Stomach (tissue), 9 donors: ENCODE measurements around the gene PTGDS. TPM values are rescaled to one million over a fixed set of nuclear protein-coding genes. Genes with fewer than 3 reads are reported as not detected.

Experiments used
- DNase-seq, 2 donors: peaks; one replicate each; pipeline versions ENCODE4 v3.0.0 to v3.0.0-alpha.2; 2013 to 2019
- H3K27ac ChIP-seq, 5 donors: fragments of 200-600 bp in 4 of 5; sonication (generic) in 4 of 5; one replicate each; pipeline ENCODE4 v1.5.1; 2013 to 2019; ENCODE audit warnings: mild to moderate bottlenecking in 1 of 5, moderate library complexity in 1 of 5
- H3K27me3 ChIP-seq, 3 donors: fragments of 200-600 bp; sonication (generic); one replicate each; pipeline ENCODE4 v1.5.1; 2017 to 2019; ENCODE audit warnings: mixed run types in 1 of 3
- H3K36me3 ChIP-seq, 4 donors: fragments of 200-600 bp; sonication (generic); 1 replicate in 3 of 4; 2 replicates in 1 of 4; pipeline ENCODE4 v1.5.1; 2016 to 2019
- H3K4me1 ChIP-seq, 4 donors: fragments of 200-600 bp; sonication (generic); one replicate each; pipeline ENCODE4 v1.5.1; 2016 to 2019
- H3K4me3 ChIP-seq, 4 donors: fragments of 200-600 bp; sonication (generic) in 3 of 4; one replicate each; pipeline ENCODE4 v1.5.1; 2016 to 2019; ENCODE audit warnings: mild to moderate bottlenecking in 1 of 4
- H3K9me3 ChIP-seq, 4 donors: fragments of 200-600 bp; sonication (generic); one replicate each; pipeline ENCODE4 v1.5.1; 2016 to 2019
- EP300 ChIP-seq: sonication (generic); formaldehyde crosslinking; IDR thresholded peaks from one replicate; pipeline ENCODE4 v1.6.1; 2017; ENCODE audit warnings: antibody characterized with exemption
- POLR2A ChIP-seq, 4 donors: fragments of 450-650 bp; IDR thresholded peaks; one replicate each; pipeline ENCODE4 v1.6.1; 2016; ENCODE audit warnings: antibody characterized with exemption in 4 of 4, control low read depth in 2 of 4, mild to moderate bottlenecking in 1 of 4, moderate library complexity in 1 of 4
- POLR2AphosphoS5 ChIP-seq, 3 donors: sonication (generic); formaldehyde crosslinking; IDR thresholded peaks; one replicate each; pipeline ENCODE4 v1.6.1; 2016; ENCODE audit warnings: antibody characterized with exemption in 3 of 3
- WGBS, 5 donors: extraction: QIAGEN DNeasy Blood & Tissue Kit in 3 of 5; methylation state at CpG; one replicate each; pipeline versions ENCODE4 v1.1.5 to v1.1.7; 2013 to 2018; 5-methylcytosine and 5-hydroxymethylcytosine counted together
- intact Hi-C: fragments of 100-400 bp; cut with DNase I; formaldehyde crosslinking; loops from one replicate; pipeline ENCODE4 v1.15.1; 2023; ENCODE audit warnings: low total_unique reads
- polyA plus RNA-seq, 3 donors: library from polyadenylated mRNA; stranded (reverse); fragments of 200-250 nt; gene quantifications; one replicate each; pipeline ENCODE4 v1.2.3, GENCODE V29; 2013
- total RNA-seq, 5 donors: library from RNA; depleted of rRNA; stranded (reverse); fragments of >200 nt; gene quantifications; one replicate each; pipeline versions ENCODE4 v1.1.0 to v1.2.3, GENCODE V29; 2014 to 2016
- TF ChIP-seq, protein P1 (sequence below), 7 experiments: fragments of 450-650 bp in 4 of 7; fragments of 200-600 bp in 3 of 7; sonication (generic) in 3 of 7; IDR thresholded peaks; one replicate each; pipeline ENCODE4 v1.5.1; 2016 to 2019; ENCODE audit warnings: antibody characterized with exemption in 7 of 7, control low read depth in 2 of 7, mild to moderate bottlenecking in 1 of 7
- donor health status: healthy with polysubstance abuse.
- donor health status: Bipolar disorder and iron deficiency.
- donor health status: healthy.

PTGDS gene
- total and polyA plus RNA-seq, 8 donors, result 2.3 to 64.4 (median 30.6) TPM

GRCh38 chr9:137013571-137013940 is 36.3 kb downstream of the PTGDS start:
- no peak for DNase-seq
- Histone ChIP-seq H3K27ac (no peak overlapping the region), H3K9me3 (no peaks in the 10 kb centered on the region), H3K36me3 (peaks cover 14 to 98% (median 93%) of the 10 kb centered on the region in 4 donors), H3K4me1 (no peaks in the 10 kb centered on the region), H3K4me3 (no peak overlapping the region), H3K27me3 (no peaks in the 10 kb centered on the region)
- WGBS, 5 donors, result 90 to 97% (median 95%) methylated on average over 9 to 20 of the region's 20 CpGs
- TF ChIP-seq EP300 (no peak), POLR2AphosphoS5 (IDR thresholded peaks at IDR 0.05) (no peak), POLR2A (IDR thresholded peaks at IDR 0.05) (no peak)
- TF ChIP-seq, protein P1, sequence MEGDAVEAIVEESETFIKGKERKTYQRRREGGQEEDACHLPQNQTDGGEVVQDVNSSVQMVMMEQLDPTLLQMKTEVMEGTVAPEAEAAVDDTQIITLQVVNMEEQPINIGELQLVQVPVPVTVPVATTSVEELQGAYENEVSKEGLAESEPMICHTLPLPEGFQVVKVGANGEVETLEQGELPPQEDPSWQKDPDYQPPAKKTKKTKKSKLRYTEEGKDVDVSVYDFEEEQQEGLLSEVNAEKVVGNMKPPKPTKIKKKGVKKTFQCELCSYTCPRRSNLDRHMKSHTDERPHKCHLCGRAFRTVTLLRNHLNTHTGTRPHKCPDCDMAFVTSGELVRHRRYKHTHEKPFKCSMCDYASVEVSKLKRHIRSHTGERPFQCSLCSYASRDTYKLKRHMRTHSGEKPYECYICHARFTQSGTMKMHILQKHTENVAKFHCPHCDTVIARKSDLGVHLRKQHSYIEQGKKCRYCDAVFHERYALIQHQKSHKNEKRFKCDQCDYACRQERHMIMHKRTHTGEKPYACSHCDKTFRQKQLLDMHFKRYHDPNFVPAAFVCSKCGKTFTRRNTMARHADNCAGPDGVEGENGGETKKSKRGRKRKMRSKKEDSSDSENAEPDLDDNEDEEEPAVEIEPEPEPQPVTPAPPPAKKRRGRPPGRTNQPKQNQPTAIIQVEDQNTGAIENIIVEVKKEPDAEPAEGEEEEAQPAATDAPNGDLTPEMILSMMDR (IDR thresholded peaks at IDR 0.05), result no peak
- intact Hi-C loops, result no loop called here

DNA sequence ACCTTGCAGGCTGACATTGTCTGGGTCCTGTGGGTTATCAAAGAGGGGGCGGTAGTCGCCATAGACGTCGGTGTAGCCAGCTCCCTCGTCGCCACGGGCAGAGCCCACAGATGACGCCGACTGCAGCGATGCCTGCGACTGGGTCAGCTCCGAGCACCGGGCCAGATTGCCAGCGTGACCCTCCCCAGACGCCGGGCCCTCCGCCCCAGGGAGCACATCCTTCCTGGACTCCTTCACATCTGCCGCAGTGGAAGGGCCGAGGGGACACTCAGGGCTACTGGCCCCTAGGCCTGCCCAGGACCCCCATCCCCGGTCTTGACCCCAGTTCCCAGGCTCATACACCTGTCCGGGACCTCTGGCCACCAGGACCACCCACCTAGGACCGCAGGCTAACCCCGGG is 36.9 kb downstream of the PTGDS start:
- no peaks in the 10 kb centered on the region for H3K27me3 ChIP-seq
- no peaks in the 10 kb centered on the region for H3K4me1 ChIP-seq
- 88 to 92% (median 89%) methylated on average over 8 to 23 of the region's 23 CpGs for WGBS, 5 donors
- H3K9me3 ChIP-seq, result no peaks in the 10 kb centered on the region
- no peak overlapping the region for H3K4me3 ChIP-seq
- intact Hi-C loops, result no loop called here
- no peak for DNase-seq
- TF ChIP-seq, protein P1 (IDR thresholded peaks at IDR 0.05), result no peak
- peaks cover 18 to 97% (median 95%) of the 10 kb centered on the region in 4 donors for H3K36me3 ChIP-seq
- no peak overlapping the region for H3K27ac ChIP-seq

DNA sequence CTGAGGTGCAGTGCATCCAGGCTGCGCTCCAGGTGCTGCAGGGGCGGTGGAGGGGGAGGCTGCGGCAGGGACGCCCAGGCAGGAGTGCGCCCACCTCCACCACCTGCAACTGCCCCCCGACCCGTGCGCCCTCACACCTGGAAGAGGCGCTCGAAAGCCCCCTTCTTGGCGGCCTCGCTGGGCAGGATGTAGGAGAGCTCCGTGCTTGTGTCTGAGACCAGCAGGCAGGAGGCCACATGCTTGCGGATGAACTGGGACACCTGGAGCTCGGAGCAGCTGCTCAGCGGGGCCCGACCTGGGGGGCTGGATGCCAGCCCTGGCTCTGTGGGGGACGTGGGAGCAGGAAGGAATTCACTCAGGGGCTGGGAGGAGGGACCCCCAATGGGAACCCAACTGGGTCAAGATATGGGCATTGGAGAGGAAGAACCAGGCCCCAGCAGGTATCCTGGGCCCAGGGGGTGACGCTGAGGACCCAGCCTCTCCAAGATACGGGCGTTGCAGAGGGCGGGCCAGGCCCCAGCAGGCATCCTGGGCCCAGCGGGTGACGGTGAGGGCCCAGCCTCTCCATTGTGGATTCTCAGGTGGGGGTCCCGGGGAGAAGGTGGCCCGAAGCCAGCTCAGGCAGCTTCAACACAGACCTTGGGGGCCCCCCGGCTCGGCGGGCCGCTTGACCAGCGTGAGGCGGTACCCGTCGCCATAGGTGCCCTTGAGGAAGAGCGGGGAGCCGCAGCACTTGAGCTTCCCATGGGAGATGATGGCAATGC is 37.7 kb downstream of the PTGDS start:
- Histone ChIP-seq H3K27ac (no peak overlapping the region), H3K4me1 (no peaks in the 10 kb centered on the region), H3K4me3 (no peak overlapping the region), H3K27me3 (no peaks in the 10 kb centered on the region), H3K9me3 (no peaks in the 10 kb centered on the region), H3K36me3 (peaks cover 18 to 96% (median 88%) of the 10 kb centered on the region in 4 donors)
- DNase-seq, result no peak
- intact Hi-C loops, result no loop called here
- TF ChIP-seq EP300 (no peak), POLR2AphosphoS5 (IDR thresholded peaks at IDR 0.05) (no peak), POLR2A (IDR thresholded peaks at IDR 0.05) (no peak)
- TF ChIP-seq, protein P1 (IDR thresholded peaks at IDR 0.05), result no peak
- 95 to 98% (median 97%) methylated on average over 11 to 36 of the region's 36 CpGs for WGBS, 5 donors

DNA sequence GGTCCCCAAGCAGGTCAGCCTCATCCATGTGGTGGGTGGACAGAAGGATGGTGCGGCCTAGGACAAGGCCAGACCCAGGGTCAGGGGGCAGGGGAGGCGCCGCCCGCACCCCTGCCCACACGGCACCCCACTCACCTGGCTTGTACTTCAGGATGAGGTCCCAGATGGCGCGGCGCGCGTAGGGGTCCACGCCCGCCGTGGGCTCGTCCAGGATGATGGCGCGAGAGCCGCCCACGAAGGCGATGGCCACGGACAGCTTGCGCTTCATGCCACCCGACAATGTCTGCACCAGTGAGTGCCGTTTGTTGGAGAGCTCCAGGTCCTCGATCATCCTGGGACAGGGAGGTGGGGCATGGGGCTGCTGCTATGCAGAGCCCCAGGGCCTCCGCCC is 38.2 kb downstream of the PTGDS start:
- Histone ChIP-seq H3K27me3 (no peaks in the 10 kb centered on the region), H3K4me1 (no peaks in the 10 kb centered on the region), H3K27ac (no peak overlapping the region), H3K9me3 (no peaks in the 10 kb centered on the region), H3K36me3 (peaks cover 21 to 96% (median 88%) of the 10 kb centered on the region in 4 donors), H3K4me3 (no peak overlapping the region)
- DNase-seq, result no peak
- 95 to 100% (median 97%) methylated on average over 14 to 25 of the region's 25 CpGs for WGBS, 5 donors
- intact Hi-C loops, result no loop called here
- TF ChIP-seq EP300, result no peak
- no peak for TF ChIP-seq POLR2A (IDR thresholded peaks at IDR 0.05)

DNA sequence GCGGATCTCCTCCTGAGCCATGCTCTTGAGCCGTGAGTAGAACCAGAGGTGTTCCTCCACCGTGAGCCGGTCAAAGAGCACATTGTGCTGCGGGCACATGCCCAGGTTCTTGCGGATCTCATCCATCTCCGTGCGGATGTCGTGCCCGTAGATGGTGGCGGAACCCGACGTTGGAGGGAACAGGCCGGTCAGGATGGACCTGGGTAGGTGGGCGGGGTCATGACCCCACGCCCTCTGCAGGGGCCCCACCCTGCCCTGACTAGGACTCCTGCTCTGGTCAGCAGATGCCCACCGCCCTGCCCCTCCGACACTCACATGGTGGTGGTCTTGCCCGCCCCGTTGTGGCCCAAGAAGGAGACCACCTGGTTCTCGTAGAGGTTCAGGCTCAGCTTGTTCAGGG is 38.7 kb downstream of the PTGDS start:
- no peaks in the 10 kb centered on the region for H3K27me3 ChIP-seq
- TF ChIP-seq POLR2AphosphoS5 (IDR thresholded peaks at IDR 0.05) (no peak), POLR2A (IDR thresholded peaks at IDR 0.05) (no peak), EP300 (no peak)
- TF ChIP-seq, protein P1 (IDR thresholded peaks at IDR 0.05), result no peak
- H3K36me3 ChIP-seq, result peaks cover 24 to 98% (median 90%) of the 10 kb centered on the region in 4 donors
- no peak overlapping the region for H3K4me3 ChIP-seq
- DNase-seq, result no peak
- 92 to 97% (median 96%) methylated on average over 19 to 21 of the region's 21 CpGs for WGBS, 5 donors
- no peaks in the 10 kb centered on the region for H3K4me1 ChIP-seq
- intact Hi-C loops, result no loop called here
- H3K27ac ChIP-seq, result no peak overlapping the region
- H3K9me3 ChIP-seq, result no peaks in the 10 kb centered on the region
